Measurements from ENCODE around the gene MRPS14.
"Not testable (repeated sequence)": the region's sequence is repeated elsewhere in the genome, so short reads cannot be mapped to it uniquely, and the experiment has no call there.

MRPS14 gene

DNA sequence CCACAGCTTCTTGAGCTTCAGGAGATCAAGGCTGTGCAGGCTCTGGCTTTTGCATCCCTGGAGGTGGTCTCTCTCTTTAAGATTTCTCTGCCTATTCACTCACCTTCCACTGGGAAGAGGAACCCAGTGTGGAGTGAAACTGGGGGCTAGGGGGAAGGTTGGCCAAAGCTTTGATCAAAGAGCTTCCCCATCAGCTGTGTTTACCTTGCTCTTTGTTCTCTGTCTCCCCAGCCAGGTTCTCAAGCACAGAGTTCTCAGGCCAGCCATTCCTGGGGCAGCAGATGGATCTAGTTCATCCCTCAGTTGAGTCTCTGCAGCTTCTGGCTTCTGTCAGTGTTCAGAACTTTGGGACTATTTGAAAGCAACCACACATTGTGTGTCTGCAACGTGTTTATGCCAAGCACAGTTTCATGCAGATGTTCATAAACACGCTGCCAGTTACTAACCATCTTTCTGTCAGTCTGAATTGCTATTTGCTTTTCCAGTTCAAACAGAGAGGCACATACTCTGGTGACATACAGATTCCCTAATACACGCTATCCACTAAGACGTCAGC lies 17.2 kb upstream of the MRPS14 start:
- no peaks in the 10 kb centered on the region for H3K9me3 Mint-ChIP-seq
- H3K36me3 Mint-ChIP-seq (ENCODE audit: low read depth), result no peaks in the 10 kb centered on the region
- H3K27me3 Mint-ChIP-seq (ENCODE audit: low read depth), result peaks cover 3% of the 10 kb centered on the region
- no peak overlapping the region for H3K4me3 Mint-ChIP-seq
- H3K27ac Mint-ChIP-seq, result no peak overlapping the region
- H3K4me1 Mint-ChIP-seq (ENCODE audit: low read depth), result peaks cover 3% of the 10 kb centered on the region

GRCh38 chr1:175037416-175037815 lies 14.2 kb upstream of the MRPS14 start:
- Mint-ChIP-seq H3K36me3 (ENCODE audit: low read depth) (no peaks in the 10 kb centered on the region), H3K27me3 (ENCODE audit: low read depth) (peaks cover 7% of the 10 kb centered on the region), H3K27ac (no peak overlapping the region), H3K9me3 (no peaks in the 10 kb centered on the region), H3K4me1 (ENCODE audit: low read depth) (peaks cover 3% of the 10 kb centered on the region), H3K4me3 (no peak overlapping the region)

GRCh38 chr1:175036476-175036875 lies 13.3 kb upstream of the MRPS14 start:
- H3K36me3 Mint-ChIP-seq (ENCODE audit: low read depth), result no peaks in the 10 kb centered on the region

DNA sequence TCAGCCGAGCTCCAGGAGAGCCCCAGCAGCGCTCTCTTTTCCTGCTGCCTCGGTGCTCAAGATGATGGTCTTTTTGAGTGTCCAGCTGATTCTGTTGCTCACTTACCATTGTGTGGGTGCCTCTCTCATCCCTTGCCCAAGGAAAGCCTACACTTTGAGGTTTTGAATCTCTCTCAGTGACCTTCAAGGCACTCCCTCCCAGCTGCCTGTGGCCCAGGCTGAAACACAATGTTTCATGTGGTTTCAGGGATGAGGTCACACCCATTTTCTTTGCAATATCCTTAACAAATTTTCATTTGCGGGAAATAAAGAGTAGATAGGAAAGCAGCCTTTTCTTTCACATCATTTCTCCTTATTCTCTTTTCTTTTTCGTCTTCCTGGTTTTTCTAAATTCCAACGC lies 12.6 kb upstream of the MRPS14 start:
- H3K4me3 Mint-ChIP-seq, result no peak overlapping the region
- H3K36me3 Mint-ChIP-seq (ENCODE audit: low read depth), result no peaks in the 10 kb centered on the region
- H3K4me1 Mint-ChIP-seq (ENCODE audit: low read depth), result peaks cover 3% of the 10 kb centered on the region
- H3K27me3 Mint-ChIP-seq (ENCODE audit: low read depth), result peaks cover 7% of the 10 kb centered on the region
- H3K9me3 Mint-ChIP-seq, result no peaks in the 10 kb centered on the region
- no peak overlapping the region for H3K27ac Mint-ChIP-seq

More at GRCh38 chr1:175036476-175036875, 13.3 kb upstream of the MRPS14 start:
- Mint-ChIP-seq H3K9me3 (no peaks in the 10 kb centered on the region), H3K4me1 (ENCODE audit: low read depth) (peaks cover 3% of the 10 kb centered on the region), H3K27me3 (ENCODE audit: low read depth) (peaks cover 7% of the 10 kb centered on the region), H3K4me3 (no peak overlapping the region), H3K27ac (no peak overlapping the region)

DNA sequence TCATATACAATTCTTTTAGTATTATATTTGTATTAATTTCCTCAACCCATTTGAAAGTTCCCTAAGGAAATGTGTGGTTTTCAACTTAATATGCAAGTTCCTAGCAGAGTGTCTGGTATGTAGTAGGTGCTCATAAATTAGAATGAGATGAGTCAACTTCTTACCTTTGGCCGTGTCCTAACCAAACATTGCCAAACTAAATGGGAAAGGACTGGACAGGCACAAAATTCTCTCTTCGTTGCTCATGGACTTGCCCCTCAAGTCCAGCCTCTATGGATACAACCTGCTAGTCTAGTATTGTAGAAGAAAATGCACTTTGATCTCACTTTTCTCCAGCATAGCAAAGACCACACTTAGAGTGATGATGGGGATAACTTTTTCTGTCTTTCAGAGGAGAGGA lies 11.6 kb upstream of the MRPS14 start:
- H3K4me1 Mint-ChIP-seq (ENCODE audit: low read depth), result peaks cover 5% of the 10 kb centered on the region

GRCh38 chr1:175033953-175034352 lies 10.7 kb upstream of the MRPS14 start:
- peaks cover 11% of the 10 kb centered on the region for H3K4me1 Mint-ChIP-seq (ENCODE audit: low read depth)
- no peak overlapping the region for H3K27ac Mint-ChIP-seq
- H3K4me3 Mint-ChIP-seq, result no peak overlapping the region
- peaks cover 7% of the 10 kb centered on the region for H3K27me3 Mint-ChIP-seq (ENCODE audit: low read depth)
- H3K36me3 Mint-ChIP-seq (ENCODE audit: low read depth), result no peaks in the 10 kb centered on the region
- H3K9me3 Mint-ChIP-seq, result no peaks in the 10 kb centered on the region

More for the DNA sequence above, 11.6 kb upstream of the MRPS14 start:
- Mint-ChIP-seq H3K27ac (no peak overlapping the region), H3K4me3 (no peak overlapping the region), H3K36me3 (ENCODE audit: low read depth) (no peaks in the 10 kb centered on the region), H3K9me3 (no peaks in the 10 kb centered on the region), H3K27me3 (ENCODE audit: low read depth) (peaks cover 7% of the 10 kb centered on the region)

DNA sequence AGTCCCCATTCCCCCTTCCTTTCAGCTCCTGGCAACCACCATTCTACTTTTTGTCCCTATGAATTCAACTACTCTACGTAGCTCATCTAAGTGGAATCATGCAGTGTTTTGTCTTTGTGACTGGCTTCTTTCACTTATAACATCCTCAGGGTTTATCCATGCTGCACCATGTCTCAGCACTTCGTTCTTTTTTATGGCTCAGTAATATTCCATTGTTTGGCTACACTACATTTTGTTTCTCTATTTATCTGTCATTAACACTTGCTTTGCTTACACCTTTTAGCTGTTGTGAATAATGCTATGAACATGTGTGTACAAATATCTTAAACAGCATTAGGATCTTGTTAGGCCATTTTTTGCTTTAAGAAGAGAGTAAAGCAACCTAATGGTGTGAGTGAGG lies 1.5 kb upstream of the MRPS14 start:
- Mint-ChIP-seq H3K27ac (peak overlapping the region; percentile 19), H3K36me3 (ENCODE audit: low read depth) (peaks cover 10% of the 10 kb centered on the region), H3K4me3 (peak overlapping the region; percentile 1), H3K27me3 (ENCODE audit: low read depth) (no peaks in the 10 kb centered on the region), H3K4me1 (ENCODE audit: low read depth) (peaks cover 29% of the 10 kb centered on the region), H3K9me3 (no peaks in the 10 kb centered on the region)

DNA sequence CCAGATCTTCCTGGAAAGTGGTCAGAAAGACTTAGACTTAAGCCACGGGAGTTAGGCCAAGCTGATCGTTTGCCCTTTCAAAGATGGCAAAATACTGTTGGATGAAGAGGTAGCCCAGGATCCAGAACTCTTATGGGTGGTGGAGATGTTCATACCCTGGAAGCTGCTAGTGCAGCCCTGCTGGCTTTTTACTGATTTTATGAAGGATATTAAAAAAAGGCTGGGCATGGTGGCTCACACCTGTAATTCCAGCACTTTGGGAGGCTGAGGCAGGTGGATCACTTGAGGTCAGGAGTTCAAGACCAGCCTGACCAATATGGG lies 657 bp upstream of the MRPS14 start:
- peaks cover 23% of the 10 kb centered on the region for H3K4me1 Mint-ChIP-seq (ENCODE audit: low read depth)
- not testable (repeated sequence) for H3K36me3 Mint-ChIP-seq (ENCODE audit: low read depth); H3K9me3 Mint-ChIP-seq; H3K27me3 Mint-ChIP-seq (ENCODE audit: low read depth)
- H3K27ac Mint-ChIP-seq, result peak overlapping the region; percentile 85
- H3K4me3 Mint-ChIP-seq, result peak overlapping the region; percentile 93

- H3K9me3 Mint-ChIP-seq, result no peaks in the 10 kb centered on the region
- peaks cover 28% of the 10 kb centered on the region for H3K4me1 Mint-ChIP-seq (ENCODE audit: low read depth)
- H3K4me3 Mint-ChIP-seq, result no peak overlapping the region
- no peak overlapping the region for H3K27ac Mint-ChIP-seq
- peaks cover 25% of the 10 kb centered on the region for H3K36me3 Mint-ChIP-seq (ENCODE audit: low read depth)
- H3K27me3 Mint-ChIP-seq (ENCODE audit: low read depth), result no peaks in the 10 kb centered on the region
Observed at GRCh38 chr1:175019524-175019923, 3.7 kb downstream of the MRPS14 start.

GRCh38 chr1:175015243-175015642 lies 8.0 kb downstream of the MRPS14 start:
- H3K4me3 Mint-ChIP-seq, result no peak overlapping the region
- H3K4me1 Mint-ChIP-seq (ENCODE audit: low read depth), result peaks cover 9% of the 10 kb centered on the region
- peaks cover 43% of the 10 kb centered on the region for H3K36me3 Mint-ChIP-seq (ENCODE audit: low read depth)
- H3K27me3 Mint-ChIP-seq (ENCODE audit: low read depth), result no peaks in the 10 kb centered on the region
- H3K9me3 Mint-ChIP-seq, result no peaks in the 10 kb centered on the region
- H3K27ac Mint-ChIP-seq, result no peak overlapping the region

GRCh38 chr1:175013445-175013844 lies 9.8 kb downstream of the MRPS14 start:
- Mint-ChIP-seq H3K9me3 (no peaks in the 10 kb centered on the region), H3K4me1 (ENCODE audit: low read depth) (peaks cover 13% of the 10 kb centered on the region), H3K27ac (no peak overlapping the region), H3K4me3 (no peak overlapping the region), H3K27me3 (ENCODE audit: low read depth) (no peaks in the 10 kb centered on the region), H3K36me3 (ENCODE audit: low read depth) (peaks cover 46% of the 10 kb centered on the region)

DNA sequence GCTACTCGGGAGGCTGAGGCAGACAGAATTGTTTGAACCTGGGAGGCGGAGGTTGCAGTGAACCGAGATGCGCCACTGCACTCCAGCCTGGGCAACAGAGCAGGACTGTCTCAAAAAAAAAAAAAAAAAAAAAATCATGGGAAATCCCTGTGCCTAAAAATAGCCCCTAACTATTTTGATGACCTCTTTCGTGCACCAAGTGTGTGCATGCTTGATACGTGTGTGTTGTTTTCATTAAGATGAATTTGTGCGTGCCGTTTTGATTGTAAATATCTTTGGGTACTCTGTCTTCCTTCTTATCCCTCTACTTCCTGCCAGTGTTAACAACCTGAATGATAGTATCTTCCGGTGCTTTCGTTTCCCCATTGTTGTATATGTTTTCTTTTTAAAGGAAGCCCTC lies 13.7 kb downstream of the MRPS14 start:
- no peaks in the 10 kb centered on the region for H3K9me3 Mint-ChIP-seq

GRCh38 chr1:175005085-175005783 lies 18.0 kb downstream of the MRPS14 start:
- Mint-ChIP-seq H3K36me3 (ENCODE audit: low read depth) (peaks cover 40% of the 10 kb centered on the region), H3K27me3 (ENCODE audit: low read depth) (no peaks in the 10 kb centered on the region)

More for the DNA sequence above, 13.7 kb downstream of the MRPS14 start:
- Mint-ChIP-seq H3K27ac (no peak overlapping the region), H3K36me3 (ENCODE audit: low read depth) (peaks cover 54% of the 10 kb centered on the region), H3K4me1 (ENCODE audit: low read depth) (peaks cover 23% of the 10 kb centered on the region), H3K27me3 (ENCODE audit: low read depth) (no peaks in the 10 kb centered on the region), H3K4me3 (no peak overlapping the region)

GRCh38 chr1:175003521-175003920 lies 19.7 kb downstream of the MRPS14 start:
- H3K36me3 Mint-ChIP-seq (ENCODE audit: low read depth), result peaks cover 36% of the 10 kb centered on the region
- peak overlapping the region; percentile 49 for H3K4me3 Mint-ChIP-seq
- no peaks in the 10 kb centered on the region for H3K27me3 Mint-ChIP-seq (ENCODE audit: low read depth)
- H3K27ac Mint-ChIP-seq, result peak overlapping the region; percentile 64
- H3K9me3 Mint-ChIP-seq, result no peaks in the 10 kb centered on the region
- H3K4me1 Mint-ChIP-seq (ENCODE audit: low read depth), result peaks cover 47% of the 10 kb centered on the region

More at GRCh38 chr1:175005085-175005783, 18.0 kb downstream of the MRPS14 start:
- Mint-ChIP-seq H3K4me3 (no peak overlapping the region), H3K27ac (no peak overlapping the region), H3K4me1 (ENCODE audit: low read depth) (peaks cover 51% of the 10 kb centered on the region), H3K9me3 (no peaks in the 10 kb centered on the region)

DNA sequence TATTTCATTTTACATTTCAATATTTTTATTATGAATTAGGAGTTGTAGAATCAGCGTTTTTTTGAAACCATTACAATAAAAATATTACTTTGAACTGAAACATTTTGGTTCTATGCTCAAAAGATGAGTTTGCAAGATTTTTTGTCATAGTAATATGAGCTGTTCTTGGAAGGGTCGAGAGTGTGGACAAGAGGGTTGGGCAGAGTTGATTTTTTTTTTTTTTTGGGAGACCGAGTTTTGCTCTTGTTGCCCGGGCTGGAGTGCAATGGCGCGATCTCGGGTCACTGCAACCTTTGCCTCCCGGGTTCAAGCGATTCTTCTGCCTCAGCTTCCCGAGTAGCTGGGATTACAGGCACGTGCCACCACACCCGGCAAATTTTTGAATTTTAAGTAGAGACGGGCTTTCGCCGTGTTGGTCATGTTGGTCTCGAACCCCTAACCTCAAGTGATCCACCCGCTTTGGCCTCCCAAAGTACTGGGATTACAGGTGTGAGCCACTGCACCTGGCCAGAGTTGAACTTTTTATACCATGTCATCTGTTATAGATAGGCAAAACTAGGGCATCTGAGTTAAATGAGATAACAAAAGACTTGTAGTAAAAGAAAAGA lies 20.2 kb downstream of the MRPS14 start:
- Mint-ChIP-seq H3K4me3 (no peak overlapping the region), H3K36me3 (ENCODE audit: low read depth) (peaks cover 31% of the 10 kb centered on the region), H3K4me1 (ENCODE audit: low read depth) (peaks cover 45% of the 10 kb centered on the region), H3K9me3 (no peaks in the 10 kb centered on the region), H3K27me3 (ENCODE audit: low read depth) (no peaks in the 10 kb centered on the region), H3K27ac (no peak overlapping the region)
